Prostate gland (tissue), 2 donors: ENCODE measurements around the gene RPSA. TPM values are rescaled to one million over a fixed set of nuclear protein-coding genes. Genes with fewer than 3 reads are reported as not detected.

Experiments used
- DNase-seq: peaks from one replicate; pipeline ENCODE4 v3.0.0-alpha.2; 2019; ENCODE audit warnings: low spot score
- H3K27ac ChIP-seq, 2 donors: fragments of 200-600 bp; sonication (generic); 2 replicates each; pipeline ENCODE4 v1.5.1; 2017 to 2019
- H3K27me3 ChIP-seq: fragments of 200-600 bp; sonication (generic); replicated peaks from 2 replicates; pipeline ENCODE4 v1.5.1; 2019; ENCODE audit not compliant: insufficient read depth
- H3K36me3 ChIP-seq, 2 donors: fragments of 200-600 bp; sonication (generic); 1 replicate in 1 of 2; 2 replicates in 1 of 2; pipeline versions ENCODE4 v1.5.1 to v1.8.1; 2017 to 2019
- H3K4me1 ChIP-seq: fragments of 200-600 bp; sonication (generic); replicated peaks from 2 replicates; pipeline ENCODE4 v1.5.1; 2019
- H3K4me3 ChIP-seq, 2 donors: fragments of 200-600 bp; sonication (generic); 2 replicates each; pipeline ENCODE4 v1.5.1; 2017 to 2019
- H3K9me3 ChIP-seq: fragments of 200-600 bp; sonication (generic); 2 replicates; pipeline ENCODE4 v1.5.1; 2017
- POLR2A ChIP-seq: fragments of 450-650 bp; IDR thresholded peaks from one replicate; pipeline ENCODE4 v1.6.1; 2016; ENCODE audit warnings: antibody characterized with exemption, mild to moderate bottlenecking
- POLR2AphosphoS5 ChIP-seq: sonication (generic); formaldehyde crosslinking; IDR thresholded peaks from one replicate; pipeline ENCODE4 v1.6.1; 2017; ENCODE audit warnings: antibody characterized with exemption
- WGBS: methylation state at CpG from one replicate; pipeline ENCODE4 v1.1.5; 2018; 5-methylcytosine and 5-hydroxymethylcytosine counted together
- intact Hi-C: fragments of 100-400 bp; cut with DNase I; formaldehyde crosslinking; loops from one replicate; pipeline ENCODE4 v1.14.2; 2022
- total RNA-seq, 2 donors: library from RNA; depleted of rRNA; stranded (reverse); fragments of >200 nt; gene quantifications; one replicate each; pipeline ENCODE4 v1.1.0, GENCODE V29; 2016
- TF ChIP-seq, protein P1 (sequence below), 4 experiments: fragments of 200-600 bp in 2 of 4; fragments of 450-650 bp in 2 of 4; sonication (generic) in 2 of 4; IDR thresholded peaks; 1 replicate in 3 of 4; 2 replicates in 1 of 4; pipeline ENCODE4 v1.5.1; 2016 to 2019; ENCODE audit warnings: antibody characterized with exemption in 4 of 4, mild to moderate bottlenecking in 2 of 4, moderate library complexity in 2 of 4

Gene RPSA
- total RNA-seq, 2 donors from 2014 or later = 732 to 1,080 TPM

DNA sequence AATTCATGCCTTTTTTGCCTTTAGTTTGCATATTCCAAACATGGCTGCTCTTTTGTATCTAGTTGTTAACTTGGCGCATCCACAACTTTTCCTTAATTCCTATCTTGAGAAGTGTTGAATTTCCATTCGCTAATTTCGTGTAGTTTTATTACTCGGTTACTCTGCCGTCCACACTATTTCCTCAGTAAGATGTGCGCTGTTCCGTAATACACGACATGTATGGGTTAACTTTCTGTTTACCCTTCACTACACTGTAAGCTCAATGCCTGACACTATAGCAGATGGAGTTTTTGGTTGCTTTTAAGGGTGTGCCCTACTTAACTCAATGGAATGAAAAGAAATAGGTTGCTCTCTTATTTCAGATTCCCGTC, 724 bp downstream of the RPSA start:
- intact Hi-C loops = loop anchor here (5.0 to 10.0 kb wide), 2 partner anchors 302 to 900 kb away; partner anchors contain the start of genes EIF1B, GORASP1 and TTC21A
- no peak for TF ChIP-seq POLR2AphosphoS5
- TF ChIP-seq, protein P1, sequence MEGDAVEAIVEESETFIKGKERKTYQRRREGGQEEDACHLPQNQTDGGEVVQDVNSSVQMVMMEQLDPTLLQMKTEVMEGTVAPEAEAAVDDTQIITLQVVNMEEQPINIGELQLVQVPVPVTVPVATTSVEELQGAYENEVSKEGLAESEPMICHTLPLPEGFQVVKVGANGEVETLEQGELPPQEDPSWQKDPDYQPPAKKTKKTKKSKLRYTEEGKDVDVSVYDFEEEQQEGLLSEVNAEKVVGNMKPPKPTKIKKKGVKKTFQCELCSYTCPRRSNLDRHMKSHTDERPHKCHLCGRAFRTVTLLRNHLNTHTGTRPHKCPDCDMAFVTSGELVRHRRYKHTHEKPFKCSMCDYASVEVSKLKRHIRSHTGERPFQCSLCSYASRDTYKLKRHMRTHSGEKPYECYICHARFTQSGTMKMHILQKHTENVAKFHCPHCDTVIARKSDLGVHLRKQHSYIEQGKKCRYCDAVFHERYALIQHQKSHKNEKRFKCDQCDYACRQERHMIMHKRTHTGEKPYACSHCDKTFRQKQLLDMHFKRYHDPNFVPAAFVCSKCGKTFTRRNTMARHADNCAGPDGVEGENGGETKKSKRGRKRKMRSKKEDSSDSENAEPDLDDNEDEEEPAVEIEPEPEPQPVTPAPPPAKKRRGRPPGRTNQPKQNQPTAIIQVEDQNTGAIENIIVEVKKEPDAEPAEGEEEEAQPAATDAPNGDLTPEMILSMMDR (IDR thresholded peaks at IDR 0.05) = no peak
- TF ChIP-seq POLR2A = no peak
- Histone ChIP-seq H3K36me3 (peaks cover 0 to 8% of the 10 kb centered on the region in 2 donors), H3K9me3 (no peaks in the 10 kb centered on the region), H3K4me3 (peak overlapping the region; percentile 58 to 60), H3K4me1 (no peaks in the 10 kb centered on the region), H3K27me3 (no peaks in the 10 kb centered on the region), H3K27ac (peak overlapping the region; percentile 68 to 73)
- no peak for DNase-seq
- WGBS = 2% methylated on average over 9 of the region's 9 CpGs

DNA sequence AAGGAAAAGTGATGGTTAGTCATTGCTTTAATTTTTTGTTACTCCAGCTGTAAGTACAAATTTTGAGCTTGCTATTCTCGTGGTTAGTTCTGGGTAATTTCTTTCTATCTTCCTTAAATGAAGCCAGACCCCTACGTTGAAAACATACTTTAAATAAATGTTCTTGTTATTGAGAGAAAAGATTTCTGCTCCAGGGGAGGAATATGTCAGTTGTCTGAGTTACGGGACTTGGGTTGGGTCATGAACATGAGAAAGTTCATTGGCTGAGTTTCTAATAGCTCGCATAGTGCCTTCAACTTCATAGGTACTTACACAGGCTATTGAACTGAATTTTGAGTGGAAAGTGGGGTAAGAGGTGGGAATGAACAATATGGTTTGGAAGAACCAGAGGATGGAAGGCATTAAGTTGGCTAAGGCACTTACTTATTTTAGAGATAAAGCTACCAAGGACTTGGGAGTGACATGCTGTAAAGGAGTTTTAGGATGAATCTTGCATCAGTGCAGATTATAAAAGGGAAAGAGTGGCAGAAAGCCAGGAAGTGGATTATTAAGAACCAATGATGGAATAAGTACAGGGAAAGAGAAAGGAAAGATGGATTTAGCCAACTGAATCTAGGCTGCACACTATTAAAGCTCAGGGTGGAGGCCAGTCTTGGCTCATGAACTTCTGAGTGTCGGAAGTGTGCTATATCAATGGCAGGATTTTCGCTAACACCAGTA, 1.4 kb downstream of the RPSA start:
- Histone ChIP-seq H3K9me3 (no peaks in the 10 kb centered on the region), H3K27me3 (no peaks in the 10 kb centered on the region), H3K36me3 (peaks cover 0 to 8% of the 10 kb centered on the region in 2 donors), H3K27ac (no peak overlapping the region), H3K4me1 (no peaks in the 10 kb centered on the region), H3K4me3 (peak overlapping the region; percentile 58 to 60)
- 70% methylated on average over 6 of the region's 6 CpGs for WGBS
- TF ChIP-seq POLR2AphosphoS5 (no peak), POLR2A (no peak)
- TF ChIP-seq, protein P1 (IDR thresholded peaks at IDR 0.05) = no peak
- intact Hi-C loops = loop anchor here (5.0 to 10.0 kb wide), 2 partner anchors 303 to 899 kb away; partner anchors contain the start of genes EIF1B, GORASP1 and TTC21A
- DNase-seq = no peak

DNA sequence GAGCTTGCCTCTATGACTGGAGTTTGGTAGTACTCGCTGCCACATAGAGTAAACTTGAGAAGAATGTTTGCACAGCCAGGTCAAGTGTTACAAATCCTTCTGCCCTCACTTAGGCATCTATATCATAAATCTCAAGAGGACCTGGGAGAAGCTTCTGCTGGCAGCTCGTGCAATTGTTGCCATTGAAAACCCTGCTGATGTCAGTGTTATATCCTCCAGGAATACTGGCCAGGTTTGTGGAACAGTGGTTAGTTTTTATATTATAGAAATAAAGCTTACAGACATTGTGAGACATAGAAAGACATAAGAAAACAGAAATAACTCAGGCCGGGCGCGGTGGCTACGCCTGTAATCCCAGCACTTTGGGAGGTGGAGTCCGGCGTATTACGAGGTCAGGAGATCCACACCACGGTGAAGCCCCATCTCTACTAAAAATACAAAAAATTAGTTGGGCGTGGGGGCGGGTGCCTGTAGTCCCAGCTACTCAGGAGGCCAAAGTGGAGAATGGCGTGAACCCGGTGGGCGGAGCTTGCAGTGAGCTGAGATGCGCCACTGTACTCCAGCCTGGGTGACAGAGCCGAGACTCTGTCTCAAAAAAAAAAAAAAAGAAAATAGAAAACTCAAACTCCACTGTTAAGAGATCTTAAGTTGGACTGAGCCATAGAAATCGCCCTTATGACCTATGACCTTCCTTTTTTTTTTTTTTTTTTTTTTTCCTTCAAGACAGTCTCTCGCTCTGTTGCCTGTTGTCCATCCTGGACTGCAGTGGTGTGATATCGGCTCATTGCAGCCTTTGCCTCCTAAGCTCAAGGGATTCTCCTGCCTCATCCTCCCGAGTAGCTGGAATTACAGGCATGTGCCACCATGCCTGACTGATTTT, 2.2 kb downstream of the RPSA start:
- Histone ChIP-seq H3K27me3 (no peaks in the 10 kb centered on the region), H3K9me3 (no peaks in the 10 kb centered on the region), H3K36me3 (peaks cover 0 to 8% of the 10 kb centered on the region in 2 donors), H3K4me3 (no peak overlapping the region), H3K4me1 (no peaks in the 10 kb centered on the region), H3K27ac (no peak overlapping the region)
- TF ChIP-seq, protein P1 (IDR thresholded peaks at IDR 0.05) = no peak
- TF ChIP-seq POLR2AphosphoS5 = no peak
- TF ChIP-seq POLR2A = no peak
- intact Hi-C loops = loop anchor here (5.0 to 10.0 kb wide), 2 partner anchors 304 to 899 kb away; partner anchors contain the start of genes EIF1B, GORASP1 and TTC21A
- 86% methylated on average over 21 of the region's 21 CpGs for WGBS
- DNase-seq = no peak

DNA sequence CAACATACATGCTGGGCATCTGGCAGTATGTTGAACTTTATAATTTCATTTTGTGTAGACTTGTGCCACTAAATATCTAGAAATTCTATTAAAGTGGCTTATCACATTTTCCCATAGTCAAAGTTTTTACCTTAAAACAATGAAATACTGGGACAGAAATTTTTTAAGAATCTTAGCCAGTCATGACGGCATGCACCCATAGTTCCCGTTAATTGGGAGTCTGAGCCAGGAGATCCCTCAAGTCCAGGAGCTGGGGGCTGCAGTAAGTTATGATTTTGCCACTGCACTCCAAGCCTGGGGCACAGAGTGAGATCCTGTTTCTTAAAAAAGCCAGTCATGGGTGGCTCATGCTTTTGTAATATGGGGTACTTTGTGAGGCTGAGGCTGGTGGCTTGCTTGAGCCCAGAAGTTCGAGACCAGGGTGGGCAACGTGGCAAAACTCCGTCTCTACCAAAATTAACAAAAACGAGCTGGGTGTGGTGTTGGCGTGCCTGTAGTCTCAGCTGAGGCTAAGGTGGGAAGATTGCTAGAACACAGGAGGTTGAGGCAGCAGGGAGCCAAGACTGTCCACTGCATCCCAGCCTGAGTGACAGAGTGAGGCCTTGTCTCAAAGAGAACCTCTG, 3.1 kb downstream of the RPSA start:
- no peaks in the 10 kb centered on the region for H3K9me3 ChIP-seq
- DNase-seq = no peak
- H3K4me1 ChIP-seq = no peaks in the 10 kb centered on the region
- H3K27ac ChIP-seq = no peak overlapping the region
- intact Hi-C loops = loop anchor here (5.0 to 10.0 kb wide), 2 partner anchors 305 to 898 kb away; partner anchors contain the start of genes EIF1B, GORASP1 and TTC21A
- H3K36me3 ChIP-seq = peaks cover 0 to 8% of the 10 kb centered on the region in 2 donors
- TF ChIP-seq, protein P1 (IDR thresholded peaks at IDR 0.05) = no peak
- no peak for TF ChIP-seq POLR2AphosphoS5
- TF ChIP-seq POLR2A = no peak
- H3K27me3 ChIP-seq = no peaks in the 10 kb centered on the region
- H3K4me3 ChIP-seq = no peak overlapping the region
- WGBS = 65% methylated on average over 7 of the region's 7 CpGs
